ENCODE data around the gene POLR2A.
"Not testable (repeated sequence)": the region's sequence is repeated elsewhere in the genome, so short reads cannot be mapped to it uniquely, and the experiment has no call there.

Gene POLR2A

DNA sequence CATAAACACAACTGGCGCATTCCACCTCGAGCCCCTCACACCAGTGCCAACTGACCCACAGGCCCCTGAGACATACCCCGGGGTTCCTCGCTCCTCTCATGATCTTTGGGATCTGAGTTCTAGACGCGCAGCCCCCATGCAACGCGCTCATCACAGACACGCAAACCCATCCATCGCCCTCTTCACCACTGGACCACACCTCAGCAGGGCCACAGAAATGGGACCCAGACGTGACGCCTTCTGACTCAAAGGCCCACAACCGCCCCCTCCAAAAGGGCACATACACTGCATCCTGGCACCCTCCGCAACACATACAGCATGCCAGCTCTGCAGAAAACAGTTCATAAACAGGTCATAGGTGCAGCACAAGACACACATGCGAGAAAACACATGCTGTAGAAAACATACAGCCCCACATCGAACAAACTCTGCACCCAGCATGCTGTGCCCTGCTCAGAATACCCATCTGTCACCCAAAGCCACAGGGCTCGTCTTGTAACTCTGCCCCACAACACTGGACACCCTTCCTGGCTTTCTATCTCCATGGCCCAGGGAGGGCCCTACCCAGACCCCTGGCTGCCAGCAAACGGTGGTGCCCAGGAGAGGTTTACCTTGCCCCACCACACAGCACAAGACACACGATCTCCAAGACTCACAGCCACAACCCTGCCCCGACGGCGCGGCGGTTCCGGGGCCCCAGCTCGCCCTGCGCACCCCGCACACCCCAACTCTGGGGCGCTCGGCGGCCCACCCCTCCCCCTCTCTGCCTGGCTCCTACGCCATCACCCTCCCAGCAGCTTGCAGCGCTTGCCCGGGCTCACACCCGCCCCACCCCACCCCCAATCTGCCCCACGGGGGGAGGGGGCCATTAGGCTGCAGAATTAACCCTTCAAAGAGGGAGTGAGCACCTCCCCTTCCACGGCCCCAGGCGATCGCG, 5.6 kb upstream of the POLR2A start:
- Histone ChIP-seq H3K27me3 (ENCODE audit: insufficient read depth, low read length) (no peaks in the 10 kb centered on the region), H2AFZ (ENCODE audit: low read depth, low read length) (no peak overlapping the region), H3K36me3 (ENCODE audit: insufficient read depth, low read length) (no peaks in the 10 kb centered on the region), H3K4me1 (ENCODE audit: insufficient read depth, low read length) (peaks cover 32% of the 10 kb centered on the region), H3K9me3 (ENCODE audit: low read length) (no peaks in the 10 kb centered on the region), H3K4me3 (ENCODE audit: low read length) (peak overlapping the region; percentile 55)

GRCh38 chr17:7479213-7480088, 4.7 kb upstream of the POLR2A start, which contains the start of gene ZBTB4:
TSS of gene ZBTB4 (minus strand) at chr17:7479631. CDS start at chr17:7466801, 12,830 bp downstream.
- H2AFZ ChIP-seq (ENCODE audit: low read depth, low read length): peak within 1 kb of the TSS; percentile 8
- no peaks in the 10 kb centered on the region for H3K36me3 ChIP-seq (ENCODE audit: insufficient read depth, low read length)
- H3K4me3 ChIP-seq (ENCODE audit: low read length): peak within 1 kb of the TSS; percentile 58
- no peaks in the 10 kb centered on the region for H3K9me3 ChIP-seq (ENCODE audit: low read length)
- peaks cover 32% of the 10 kb centered on the region for H3K4me1 ChIP-seq (ENCODE audit: insufficient read depth, low read length)
- no peaks in the 10 kb centered on the region for H3K27me3 ChIP-seq (ENCODE audit: insufficient read depth, low read length)

- peak overlapping the region; percentile 58 for H3K4me3 ChIP-seq (ENCODE audit: low read length)
- H3K9me3 ChIP-seq (ENCODE audit: low read length): no peaks in the 10 kb centered on the region
- peaks cover 33% of the 10 kb centered on the region for H3K4me1 ChIP-seq (ENCODE audit: insufficient read depth, low read length)
- H2AFZ ChIP-seq (ENCODE audit: low read depth, low read length): peak overlapping the region; percentile 8
- H3K27me3 ChIP-seq (ENCODE audit: insufficient read depth, low read length): no peaks in the 10 kb centered on the region
- no peaks in the 10 kb centered on the region for H3K36me3 ChIP-seq (ENCODE audit: insufficient read depth, low read length)
These were observed 4.1 kb upstream of the POLR2A start for GRCh38 chr17:7480089-7480384.

DNA sequence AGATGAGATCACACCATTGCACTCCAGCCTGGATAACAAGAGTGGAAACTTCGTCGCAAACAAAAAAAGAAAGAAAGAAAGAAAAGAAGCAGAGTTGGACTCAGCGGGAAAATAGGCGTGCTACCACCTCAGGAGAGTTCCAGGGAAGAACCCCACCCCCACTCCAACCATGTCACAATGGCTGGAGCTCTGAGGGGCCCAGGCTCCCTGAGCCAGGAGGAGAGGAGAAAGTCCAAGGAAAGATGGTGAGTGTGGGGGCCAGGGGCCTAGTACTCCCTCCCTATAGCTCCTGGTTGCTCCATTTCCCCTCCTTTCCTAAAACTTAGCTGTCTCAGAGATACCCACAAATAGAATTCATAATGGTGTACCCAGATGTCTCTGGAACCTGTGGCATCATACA, 2.9 kb upstream of the POLR2A start, which contains the start of gene SLC35G6:
Gene SLC35G6 (plus strand): TSS at position 172 of the 400 bp plus-strand sequence. CDS start 71 bp downstream, at position 243.
- not testable (repeated sequence) for H2AFZ ChIP-seq (ENCODE audit: low read depth, low read length); H3K27me3 ChIP-seq (ENCODE audit: insufficient read depth, low read length); H3K9me3 ChIP-seq (ENCODE audit: low read length); H3K36me3 ChIP-seq (ENCODE audit: insufficient read depth, low read length)
- Histone ChIP-seq H3K4me1 (ENCODE audit: insufficient read depth, low read length) (peaks cover 42% of the 10 kb centered on the region), H3K4me3 (ENCODE audit: low read length) (peak within 1 kb of the TSS; percentile 58)

DNA sequence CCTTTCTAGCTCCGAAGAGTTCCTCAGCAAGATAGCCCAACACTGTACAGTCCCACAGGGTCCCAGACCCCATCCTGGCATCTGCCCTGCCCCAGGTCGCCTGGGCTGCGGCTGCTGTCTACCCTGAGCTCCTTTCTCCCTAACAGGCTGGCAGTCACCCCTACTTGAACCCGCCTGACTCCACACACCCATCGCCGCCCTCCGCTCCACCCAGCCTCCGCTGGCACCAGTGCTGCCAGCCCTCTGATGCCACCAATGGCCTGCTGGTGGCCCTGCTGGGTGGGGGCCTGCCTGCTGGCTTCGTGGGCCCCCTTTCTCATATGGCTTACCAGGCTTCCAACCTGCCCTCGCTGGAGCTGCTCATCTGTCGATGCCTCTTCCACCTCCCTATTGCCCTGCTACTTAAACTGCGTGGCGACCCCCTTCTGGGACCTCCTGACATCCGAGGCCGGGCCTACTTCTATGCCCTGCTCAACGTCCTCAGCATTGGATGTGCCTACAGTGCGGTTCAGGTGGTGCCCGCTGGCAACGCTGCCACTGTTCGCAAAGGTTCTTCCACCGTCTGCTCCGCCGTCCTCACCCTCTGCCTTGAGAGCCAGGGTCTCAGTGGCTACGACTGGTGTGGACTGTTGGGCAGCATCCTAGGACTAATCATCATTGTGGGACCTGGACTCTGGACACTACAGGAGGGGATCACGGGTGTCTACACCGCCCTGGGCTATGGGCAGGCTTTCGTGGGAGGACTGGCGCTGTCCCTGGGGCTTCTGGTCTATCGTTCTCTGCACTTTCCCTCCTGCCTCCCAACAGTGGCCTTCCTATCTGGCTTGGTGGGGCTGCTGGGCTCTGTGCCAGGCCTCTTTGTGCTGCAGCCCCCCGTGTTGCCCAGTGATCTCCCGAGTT, 2.1 kb upstream of the POLR2A start:
- not testable (repeated sequence) for H3K4me3 ChIP-seq (ENCODE audit: low read length); H3K36me3 ChIP-seq (ENCODE audit: insufficient read depth, low read length); H2AFZ ChIP-seq (ENCODE audit: low read depth, low read length); H3K9me3 ChIP-seq (ENCODE audit: low read length); H3K27me3 ChIP-seq (ENCODE audit: insufficient read depth, low read length)
- H3K4me1 ChIP-seq (ENCODE audit: insufficient read depth, low read length): peaks cover 44% of the 10 kb centered on the region

- H3K36me3 ChIP-seq (ENCODE audit: insufficient read depth, low read length); H2AFZ ChIP-seq (ENCODE audit: low read depth, low read length); H3K9me3 ChIP-seq (ENCODE audit: low read length); H3K27me3 ChIP-seq (ENCODE audit: insufficient read depth, low read length): not testable (repeated sequence)
- peak overlapping the region; percentile 81 for H3K4me3 ChIP-seq (ENCODE audit: low read length)
- H3K4me1 ChIP-seq (ENCODE audit: insufficient read depth, low read length): peaks cover 42% of the 10 kb centered on the region
These were observed 1.5 kb upstream of the POLR2A start for GRCh38 chr17:7482742-7483088.

DNA sequence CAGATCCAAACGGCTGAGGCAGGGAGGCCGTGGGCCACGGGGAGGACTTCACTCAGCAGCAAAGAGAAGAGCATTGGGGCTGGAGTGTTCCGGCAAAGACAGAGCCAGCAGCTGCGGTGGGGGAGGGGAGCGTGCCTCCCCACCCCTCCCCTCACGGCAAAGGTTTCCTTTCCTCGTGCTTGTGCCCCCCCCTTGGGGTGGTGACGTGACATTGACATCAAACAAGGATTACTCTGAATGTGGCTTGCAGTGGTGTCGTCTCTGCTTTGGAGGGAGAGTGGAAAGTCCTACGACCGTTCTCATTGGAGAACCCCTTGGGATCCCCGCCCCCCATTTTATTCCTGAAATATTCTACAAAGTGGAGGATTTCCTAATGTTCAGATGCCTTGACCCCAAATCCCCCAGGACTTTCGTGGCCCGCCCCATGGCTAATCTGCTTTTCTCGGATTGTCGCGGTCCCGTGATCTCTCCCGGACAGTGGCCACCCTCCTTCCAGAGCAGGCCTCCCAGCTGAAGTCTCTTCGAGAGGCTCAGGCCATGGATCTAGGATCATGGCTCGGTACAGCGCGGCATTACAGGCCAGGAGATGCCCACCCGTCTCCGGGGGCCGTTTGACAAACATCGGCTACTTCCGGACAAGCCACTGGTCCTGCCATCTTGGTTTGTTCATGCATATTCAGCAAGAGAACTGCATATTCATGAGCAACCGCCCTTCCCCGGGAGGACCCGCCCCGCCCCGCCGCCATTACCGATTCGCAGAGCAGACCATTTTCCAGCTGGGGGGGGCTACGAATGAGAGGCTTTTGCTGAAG, 705 bp upstream of the POLR2A start:
- Histone ChIP-seq H3K4me1 (ENCODE audit: insufficient read depth, low read length) (peaks cover 35% of the 10 kb centered on the region), H3K9me3 (ENCODE audit: low read length) (no peaks in the 10 kb centered on the region), H2AFZ (ENCODE audit: low read depth, low read length) (peak overlapping the region; percentile 30), H3K36me3 (ENCODE audit: insufficient read depth, low read length) (peaks cover 11% of the 10 kb centered on the region), H3K27me3 (ENCODE audit: insufficient read depth, low read length) (no peaks in the 10 kb centered on the region), H3K4me3 (ENCODE audit: low read length) (peak overlapping the region; percentile 81)

GRCh38 chr17:7484919-7485377, 782 bp downstream of the POLR2A start:
- H3K4me1 ChIP-seq (ENCODE audit: insufficient read depth, low read length): peaks cover 31% of the 10 kb centered on the region
- peaks cover 2% of the 10 kb centered on the region for H3K9me3 ChIP-seq (ENCODE audit: low read length)
- H3K4me3 ChIP-seq (ENCODE audit: low read length): peak overlapping the region; percentile 81
- H2AFZ ChIP-seq (ENCODE audit: low read depth, low read length): no peak overlapping the region
- peaks cover 11% of the 10 kb centered on the region for H3K36me3 ChIP-seq (ENCODE audit: insufficient read depth, low read length)
- no peaks in the 10 kb centered on the region for H3K27me3 ChIP-seq (ENCODE audit: insufficient read depth, low read length)

GRCh38 chr17:7486181-7486580, 2.0 kb downstream of the POLR2A start:
- Histone ChIP-seq H3K9me3 (ENCODE audit: low read length) (peaks cover 5% of the 10 kb centered on the region), H2AFZ (ENCODE audit: low read depth, low read length) (no peak overlapping the region), H3K27me3 (ENCODE audit: insufficient read depth, low read length) (no peaks in the 10 kb centered on the region), H3K4me1 (ENCODE audit: insufficient read depth, low read length) (peaks cover 28% of the 10 kb centered on the region), H3K4me3 (ENCODE audit: low read length) (peak overlapping the region; percentile 81), H3K36me3 (ENCODE audit: insufficient read depth, low read length) (peaks cover 20% of the 10 kb centered on the region)

GRCh38 chr17:7490144-7490543, 6.0 kb downstream of the POLR2A start:
- Histone ChIP-seq H3K4me1 (ENCODE audit: insufficient read depth, low read length) (peaks cover 20% of the 10 kb centered on the region), H2AFZ (ENCODE audit: low read depth, low read length) (no peak overlapping the region), H3K9me3 (ENCODE audit: low read length) (peaks cover 5% of the 10 kb centered on the region), H3K27me3 (ENCODE audit: insufficient read depth, low read length) (no peaks in the 10 kb centered on the region), H3K4me3 (ENCODE audit: low read length) (no peak overlapping the region), H3K36me3 (ENCODE audit: insufficient read depth, low read length) (peaks cover 41% of the 10 kb centered on the region)

DNA sequence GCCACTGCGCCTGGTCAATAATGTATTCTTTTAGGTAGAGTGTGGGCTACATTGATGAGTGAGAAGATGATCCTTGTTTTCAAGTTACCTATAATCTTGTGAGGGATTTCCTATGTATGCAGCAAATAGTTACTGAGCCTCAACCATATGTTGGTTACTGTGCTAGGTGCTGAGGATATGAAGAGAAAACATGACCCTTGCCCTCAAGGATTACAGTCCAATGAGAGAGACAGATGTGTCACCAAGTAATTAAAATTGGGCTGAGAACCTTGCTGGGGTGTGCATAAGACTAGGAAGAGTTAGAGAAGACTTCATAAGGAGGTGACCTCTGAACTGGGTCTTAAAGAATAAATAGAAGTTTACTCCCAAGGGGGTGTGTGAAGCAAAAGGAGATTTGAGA, 7.4 kb downstream of the POLR2A start:
- H2AFZ ChIP-seq (ENCODE audit: low read depth, low read length): no peak overlapping the region

DNA sequence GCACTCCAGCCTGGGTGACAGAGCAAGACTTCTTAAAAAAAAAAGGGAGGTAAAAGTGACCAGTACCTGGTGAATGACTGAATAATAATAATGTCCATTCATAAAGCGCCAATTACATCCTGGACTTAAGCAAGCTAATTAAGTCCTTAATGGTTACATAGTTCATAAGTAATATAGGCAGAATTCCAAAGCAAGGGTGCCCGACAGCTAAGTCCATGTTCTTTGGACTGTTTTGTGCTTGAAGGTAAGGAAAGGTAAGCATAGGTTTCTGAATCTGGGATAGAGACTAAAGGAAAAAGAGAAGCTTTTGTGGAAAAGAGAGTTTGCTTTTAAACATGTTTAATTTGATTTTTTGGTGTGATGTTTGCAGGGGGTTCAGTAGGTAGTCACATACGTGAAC, 9.8 kb downstream of the POLR2A start:
- peaks cover 3% of the 10 kb centered on the region for H3K4me1 ChIP-seq (ENCODE audit: insufficient read depth, low read length)
- H2AFZ ChIP-seq (ENCODE audit: low read depth, low read length): no peak overlapping the region
- H3K27me3 ChIP-seq (ENCODE audit: insufficient read depth, low read length): no peaks in the 10 kb centered on the region
- H3K36me3 ChIP-seq (ENCODE audit: insufficient read depth, low read length): peaks cover 67% of the 10 kb centered on the region
- peaks cover 5% of the 10 kb centered on the region for H3K9me3 ChIP-seq (ENCODE audit: low read length)
- no peak overlapping the region for H3K4me3 ChIP-seq (ENCODE audit: low read length)

More for the DNA sequence above, 7.4 kb downstream of the POLR2A start:
- Histone ChIP-seq H3K27me3 (ENCODE audit: insufficient read depth, low read length) (no peaks in the 10 kb centered on the region), H3K4me1 (ENCODE audit: insufficient read depth, low read length) (peaks cover 9% of the 10 kb centered on the region), H3K36me3 (ENCODE audit: insufficient read depth, low read length) (peaks cover 49% of the 10 kb centered on the region), H3K9me3 (ENCODE audit: low read length) (peaks cover 5% of the 10 kb centered on the region), H3K4me3 (ENCODE audit: low read length) (no peak overlapping the region)
